ENCODE data around the gene GK2. TPM values are rescaled to one million over a fixed set of nuclear protein-coding genes. Genes with fewer than 3 reads are reported as not detected.

The GK2 gene
- not detected in 5 replicates for total RNA-seq (2022; extraction: Qiagen RNA extraction; ENCODE audit: low read depth)

DNA sequence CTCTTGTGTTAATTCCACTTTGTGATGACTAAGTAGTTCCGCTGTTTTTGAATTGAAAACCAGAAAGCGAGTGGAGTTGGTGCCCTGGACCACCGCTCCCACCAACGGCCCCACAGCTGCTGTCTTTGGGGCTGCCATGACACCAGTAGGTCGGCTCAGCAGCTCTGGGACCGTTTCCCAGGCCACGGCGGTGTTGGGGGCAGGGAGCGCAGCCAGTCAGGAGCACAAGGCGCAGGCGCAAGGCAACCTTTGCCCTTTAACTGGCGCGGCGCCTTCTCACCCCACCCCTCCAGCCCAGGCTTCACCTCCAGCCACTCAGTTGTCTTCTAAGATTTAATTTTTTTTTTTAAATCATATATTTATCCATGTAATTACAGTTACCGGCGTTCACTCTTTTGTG is at the start of gene GK2:
Gene GK2 (minus strand): TSS at position 166 of the 400 bp plus-strand sequence. CDS start 28 bp downstream, at position 138.

Other genes starting within 250 kb of the GK2 start
- not detected in 5 replicates for gene NAA11, start 82.2 kb downstream of the GK2 start, total RNA-seq (2022; extraction: Qiagen RNA extraction; ENCODE audit: low read depth)

Measured in A549 treated with ZK216348 at 1 μM for 4 hours (cell line).